DND-41 (cell line): ENCODE results near the gene RCAN2.

Experiments used
- ATAC-seq: fragments of 200-7000 bp; cut with Tn5 transposase; 3 replicates; pipeline ENCODE4 v1.9.1; 2021; ENCODE audit warnings: low read depth; ENCODE audit not compliant: insufficient read depth
- DNase-seq: peaks from one replicate; pipeline ENCODE4 v3.0.0-alpha.2; 2020
- H2AFZ ChIP-seq: 2 replicates; pipeline ENCODE4 v1.6.0; 2012; ENCODE audit warnings: low read depth, low read length
- H3K27ac ChIP-seq: 2 replicates; pipeline ENCODE4 v1.5.1; 2012; ENCODE audit warnings: low read length, inconsistent platforms
- H3K27me3 ChIP-seq: fragments of 200-600 bp; sonication (generic); 2 replicates; pipeline ENCODE4 v1.6.0; 2012; ENCODE audit warnings: low read length, mild to moderate bottlenecking, inconsistent platforms; ENCODE audit not compliant: insufficient read depth, poor library complexity
- H3K36me3 ChIP-seq: 2 replicates; pipeline ENCODE4 v1.5.1; 2012; ENCODE audit warnings: low read length, inconsistent platforms; ENCODE audit not compliant: insufficient read depth
- H3K4me1 ChIP-seq: 2 replicates; pipeline ENCODE4 v1.5.1; 2012; ENCODE audit warnings: mild to moderate bottlenecking, low read length; ENCODE audit not compliant: insufficient read depth
- H3K4me2 ChIP-seq: 2 replicates; pipeline ENCODE4 v1.6.0; 2012; ENCODE audit warnings: mild to moderate bottlenecking, moderate library complexity, low read length, inconsistent platforms; ENCODE audit not compliant: insufficient read depth
- H3K4me3 ChIP-seq, 2 experiments: fragments of 200-600 bp in 1 of 2; shearing (Covaris generic) in 1 of 2; 2 replicates each; pipeline ENCODE4 v1.5.1; 2012 to 2016; ENCODE audit warnings: inconsistent platforms in 2 of 2, low read length in 2 of 2, mild to moderate bottlenecking in 2 of 2, low read depth in 1 of 2, moderate library complexity in 1 of 2
- H3K79me2 ChIP-seq: 2 replicates; pipeline ENCODE4 v1.6.0; 2012; ENCODE audit warnings: low read length, inconsistent platforms; ENCODE audit not compliant: insufficient read depth
- H3K9ac ChIP-seq: 2 replicates; pipeline ENCODE4 v1.6.0; 2012; ENCODE audit warnings: low read depth, mild to moderate bottlenecking, inconsistent platforms, low read length, moderate library complexity
- H3K9me3 ChIP-seq: 2 replicates; pipeline ENCODE4 v1.5.1; 2012; ENCODE audit warnings: low read length, moderate library complexity, mild to moderate bottlenecking, inconsistent platforms; ENCODE audit not compliant: insufficient read depth, severe bottlenecking
- H4K20me1 ChIP-seq: 2 replicates; pipeline ENCODE4 v1.6.0; 2012; ENCODE audit warnings: low read length; ENCODE audit not compliant: insufficient read depth
- CTCF ChIP-seq: IDR thresholded peaks from 2 replicates; pipeline ENCODE4 v1.5.1; 2012; ENCODE audit warnings: borderline replicate concordance, low read length, moderate library complexity, mild to moderate bottlenecking; ENCODE audit not compliant: poor library complexity, severe bottlenecking; ENCODE audit errors: extremely low read depth
- EZH2 ChIP-seq: IDR thresholded peaks from 3 replicates; pipeline ENCODE4 v1.6.1; 2012; ENCODE audit warnings: borderline replicate concordance, low read depth, mild to moderate bottlenecking, moderate library complexity, low read length, inconsistent platforms; ENCODE audit not compliant: severe bottlenecking

The RCAN2 gene

DNA sequence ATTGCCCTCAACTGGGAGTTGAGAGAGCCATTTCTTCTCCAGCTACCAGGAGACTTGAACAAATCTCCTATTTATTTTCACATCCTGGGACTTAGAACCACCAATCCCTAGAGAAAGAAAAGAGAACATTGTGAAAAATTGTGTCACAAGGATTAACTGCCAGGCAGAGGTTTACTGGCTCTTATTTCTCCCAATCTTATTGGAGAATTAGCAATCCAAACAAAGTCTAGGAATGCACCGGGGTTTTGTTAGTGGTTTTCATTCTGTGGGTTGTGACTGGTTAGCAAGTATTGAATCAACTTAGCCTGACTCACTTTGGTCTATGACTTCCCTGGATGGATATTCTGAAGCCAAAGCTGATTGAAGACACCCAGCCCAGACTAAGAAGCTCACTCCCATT lies 299.3 kb downstream of the RCAN2 start:
- no peak for ATAC-seq
- no peaks in the 10 kb centered on the region for H3K9me3 ChIP-seq
- H3K4me3 ChIP-seq = no peak overlapping the region
- H3K9ac ChIP-seq = no peak overlapping the region
- no peak overlapping the region for H3K4me2 ChIP-seq
- no peak for TF ChIP-seq EZH2
- TF ChIP-seq CTCF = no peak
- no peaks in the 10 kb centered on the region for H3K79me2 ChIP-seq
- H3K27ac ChIP-seq = no peak overlapping the region
- peaks cover 5% of the 10 kb centered on the region for H3K27me3 ChIP-seq
- no peak for DNase-seq
- H4K20me1 ChIP-seq = no peaks in the 10 kb centered on the region
- H2AFZ ChIP-seq = no peak overlapping the region
- H3K4me1 ChIP-seq = no peaks in the 10 kb centered on the region
- no peaks in the 10 kb centered on the region for H3K36me3 ChIP-seq

- no peak overlapping the region for H3K4me2 ChIP-seq
- TF ChIP-seq EZH2 = no peak
- TF ChIP-seq CTCF = no peak
- no peaks in the 10 kb centered on the region for H3K4me1 ChIP-seq
- H3K9ac ChIP-seq = no peak overlapping the region
- no peaks in the 10 kb centered on the region for H4K20me1 ChIP-seq
- H3K27ac ChIP-seq = no peak overlapping the region
- peaks cover 12% of the 10 kb centered on the region for H3K27me3 ChIP-seq
- no peaks in the 10 kb centered on the region for H3K79me2 ChIP-seq
- H3K36me3 ChIP-seq = no peaks in the 10 kb centered on the region
- H3K9me3 ChIP-seq = no peaks in the 10 kb centered on the region
- H2AFZ ChIP-seq = no peak overlapping the region
- ATAC-seq (no peak), DNase-seq (no peak)
- no peak overlapping the region for H3K4me3 ChIP-seq
These were observed 300.4 kb downstream of the RCAN2 start for GRCh38 chr6:46190889-46191288.

DNA sequence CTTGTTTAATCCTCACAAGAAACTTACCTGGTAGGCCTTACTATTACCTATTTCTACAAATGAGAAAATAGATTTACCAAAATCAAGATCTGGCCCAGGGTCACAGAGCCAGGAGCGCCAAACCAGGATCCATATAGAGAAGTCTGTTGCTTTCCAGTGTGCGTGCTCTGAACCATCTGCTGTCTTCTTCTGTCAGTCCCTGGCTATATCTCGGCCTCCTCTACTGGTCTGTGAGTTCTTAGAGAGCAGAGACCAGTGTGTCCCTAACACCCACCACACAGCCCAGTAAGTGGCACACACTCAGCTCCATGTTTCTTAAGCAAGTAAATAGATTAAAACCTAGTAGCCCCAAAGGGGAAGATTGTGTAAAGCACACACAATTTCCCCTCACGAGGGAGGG lies 301.5 kb downstream of the RCAN2 start:
- H3K79me2 ChIP-seq = no peaks in the 10 kb centered on the region

More for the DNA sequence above, 301.5 kb downstream of the RCAN2 start:
- Histone ChIP-seq H3K27ac (no peak overlapping the region), H3K36me3 (no peaks in the 10 kb centered on the region), H3K4me3 (no peak overlapping the region), H2AFZ (no peak overlapping the region), H3K9ac (no peak overlapping the region), H3K27me3 (peaks cover 21% of the 10 kb centered on the region), H3K9me3 (no peaks in the 10 kb centered on the region), H3K4me2 (no peak overlapping the region), H3K4me1 (no peaks in the 10 kb centered on the region), H4K20me1 (no peaks in the 10 kb centered on the region)
- DNase-seq (no peak), ATAC-seq (no peak)
- TF ChIP-seq CTCF = no peak
- no peak for TF ChIP-seq EZH2
